LNCaP clone FGC (cell line): ENCODE results near the gene FADS2.

Source experiments
- DNase-seq: peaks from one replicate; pipeline ENCODE4 v3.0.0-alpha.2; 2011; ENCODE audit warnings: low read depth
- H3K4me3 ChIP-seq: 2 replicates; pipeline ENCODE4 v1.5.1; 2011; ENCODE audit warnings: mild to moderate bottlenecking, low read depth, low read length, control low read depth
- CTCF ChIP-seq: IDR thresholded peaks from 2 replicates; pipeline ENCODE4 v1.5.1; 2012; ENCODE audit warnings: mild to moderate bottlenecking; ENCODE audit not compliant: control insufficient read depth, insufficient read depth; ENCODE audit errors: extremely low read depth

FADS2 gene

GRCh38 chr11:61873588-61874376 is 45.7 kb downstream of the FADS2 start:
- no peak for DNase-seq
- TF ChIP-seq CTCF = no peak
- no peak overlapping the region for H3K4me3 ChIP-seq

GRCh38 chr11:61874377-61874809 is 46.3 kb downstream of the FADS2 start:
- DNase-seq = no peak
- TF ChIP-seq CTCF = no peak
- no peak overlapping the region for H3K4me3 ChIP-seq

DNA sequence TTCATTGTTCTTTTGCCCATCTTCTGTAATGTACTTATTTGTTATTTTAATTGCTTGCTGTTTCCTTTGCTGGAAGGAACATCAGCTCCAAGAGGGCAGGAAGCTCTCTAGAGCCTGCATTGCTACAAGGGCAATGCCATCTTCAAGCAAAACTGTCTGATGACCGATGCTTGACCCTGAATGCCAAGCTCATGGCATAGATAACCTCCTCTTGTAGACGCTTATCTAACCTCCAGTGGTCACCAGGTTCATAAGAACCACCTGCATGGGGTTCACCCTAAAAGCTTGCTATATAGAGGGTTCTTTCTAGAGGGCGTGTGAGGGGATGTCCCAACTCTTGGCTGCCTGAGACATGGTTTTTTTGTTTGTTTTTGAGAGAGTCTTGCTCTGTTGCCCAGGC is 46.8 kb downstream of the FADS2 start:
- DNase-seq = no peak
- no peak overlapping the region for H3K4me3 ChIP-seq
- TF ChIP-seq CTCF = no peak

GRCh38 chr11:61875698-61876097 is 47.6 kb downstream of the FADS2 start:
- TF ChIP-seq CTCF = no peak
- no peak overlapping the region for H3K4me3 ChIP-seq
- DNase-seq = no peak

DNA sequence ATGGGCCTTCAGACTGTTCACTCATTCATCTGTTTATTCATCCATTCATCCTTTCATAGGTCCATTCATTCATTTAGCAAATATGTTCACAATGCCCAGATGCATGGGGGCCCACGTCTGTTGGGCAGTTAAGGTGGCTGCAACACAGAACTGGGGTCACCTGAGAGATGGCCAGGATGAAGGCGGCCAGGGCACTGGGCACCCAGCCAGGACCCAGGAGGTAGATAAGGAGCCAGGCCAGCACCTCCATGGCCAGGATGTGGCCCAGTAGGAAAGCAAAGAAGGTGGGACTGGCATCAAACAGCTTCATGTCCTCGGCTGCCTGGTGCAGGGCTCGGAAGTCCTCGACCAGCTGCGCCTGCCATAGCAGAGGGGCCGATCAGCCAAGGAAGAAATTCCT is 51.1 kb downstream of the FADS2 start:
- no peak overlapping the region for H3K4me3 ChIP-seq

GRCh38 chr11:61880031-61880430 is 51.9 kb downstream of the FADS2 start:
- no peak for TF ChIP-seq CTCF
- no peak overlapping the region for H3K4me3 ChIP-seq
- DNase-seq = no peak

More for the DNA sequence above, 51.1 kb downstream of the FADS2 start:
- no peak for TF ChIP-seq CTCF
- no peak for DNase-seq

GRCh38 chr11:61880454-61880853 is 52.4 kb downstream of the FADS2 start:
- no peak overlapping the region for H3K4me3 ChIP-seq
- no peak for DNase-seq
- no peak for TF ChIP-seq CTCF
